HG03280 (cell line): ENCODE data around the gene LLPH.

Source experiments
- ATAC-seq: cut with Tn5 transposase; IDR thresholded peaks from one replicate; pipeline ENCODE4 v1.9.1; 2021; ENCODE audit warnings: mild to moderate bottlenecking, moderate library complexity; ENCODE audit not compliant: unreplicated experiment

The LLPH gene

GRCh38 chr12:66143868-66144267 lies 13.3 kb upstream of the LLPH start:
- ATAC-seq, result no peak

- no peak for ATAC-seq
Observed at GRCh38 chr12:66142826-66143225, 12.3 kb upstream of the LLPH start.

GRCh38 chr12:66141299-66141698 lies 10.7 kb upstream of the LLPH start:
- no peak for ATAC-seq

GRCh38 chr12:66140731-66141130 lies 10.2 kb upstream of the LLPH start:
- ATAC-seq, result no peak

- ATAC-seq, result no peak
Observed at GRCh38 chr12:66139328-66139727, 8.8 kb upstream of the LLPH start.

- no peak for ATAC-seq
Observed at GRCh38 chr12:66137937-66138336, 7.4 kb upstream of the LLPH start.

GRCh38 chr12:66132408-66132807 lies 1.9 kb upstream of the LLPH start:
- no peak for ATAC-seq

- no peak for ATAC-seq
Observed at GRCh38 chr12:66131067-66131688, 628 bp upstream of the LLPH start.

GRCh38 chr12:66129934-66130266 lies 650 bp downstream of the LLPH start:
- peak; percentile 3 for ATAC-seq

- no peak for ATAC-seq
Observed at GRCh38 chr12:66127650-66128049, 2.9 kb downstream of the LLPH start.

GRCh38 chr12:66120477-66120876 lies 10.1 kb downstream of the LLPH start:
- ATAC-seq, result no peak

- no peak for ATAC-seq
Observed at GRCh38 chr12:66119870-66120241, 10.7 kb downstream of the LLPH start.

- ATAC-seq, result no peak
Observed at GRCh38 chr12:66119229-66119869, 11.2 kb downstream of the LLPH start.

- ATAC-seq, result no peak
Observed at GRCh38 chr12:66118240-66118891, 12.2 kb downstream of the LLPH start.

- ATAC-seq, result no peak
Observed at GRCh38 chr12:66117242-66117641, 13.3 kb downstream of the LLPH start.

GRCh38 chr12:66115071-66115600 lies 15.4 kb downstream of the LLPH start:
- ATAC-seq, result no peak

- ATAC-seq, result no peak
Observed at GRCh38 chr12:66113471-66113870, 17.1 kb downstream of the LLPH start.

- no peak for ATAC-seq
Observed at GRCh38 chr12:66111605-66112004, 18.9 kb downstream of the LLPH start.

GRCh38 chr12:66109056-66109455 lies 21.5 kb downstream of the LLPH start:
- no peak for ATAC-seq

- ATAC-seq, result no peak
Observed at GRCh38 chr12:66108386-66108785, 22.2 kb downstream of the LLPH start.

GRCh38 chr12:66107451-66107915 lies 23.1 kb downstream of the LLPH start:
- peak; percentile 90 for ATAC-seq
